ENCODE data around the gene FBN1. TPM values are rescaled to one million over a fixed set of nuclear protein-coding genes. Genes with fewer than 3 reads are reported as not detected.

The FBN1 gene
- total and polyA plus RNA-seq, 12 donors, result 5.6 to 84.6 (median 54.5) TPM

DNA sequence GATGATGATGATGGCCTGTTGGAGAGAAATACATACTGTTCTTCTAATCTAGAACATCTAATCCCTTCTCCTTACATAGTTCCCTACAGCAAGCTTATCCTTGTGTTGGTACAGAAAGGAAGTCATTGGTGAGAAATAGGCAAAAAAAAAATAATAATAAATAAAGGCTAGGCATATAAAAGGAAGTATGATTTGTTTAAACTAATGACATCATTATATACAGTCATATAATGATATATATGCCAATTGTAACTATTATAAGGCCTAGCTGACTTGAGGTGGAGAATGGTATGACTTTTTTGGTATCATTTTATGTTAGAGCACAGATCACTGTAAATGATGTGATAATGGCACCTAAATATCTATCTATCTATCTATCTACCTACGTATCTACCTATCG is 171.8 kb downstream of the FBN1 start:
- no peaks in the 10 kb centered on the region for H3K9me3 ChIP-seq (replicated peaks in 1 of 3)
- intact Hi-C loops (cut with DNase I), result no loop called here
- no peak for DNase-seq
- no peak overlapping the region for H3K4me3 ChIP-seq
- H3K36me3 ChIP-seq (replicated peaks in 1 of 2), result peaks cover 0 to 20% of the 10 kb centered on the region in 2 donors
- WGBS, 4 donors, result 95 to 100% (median 96%) methylated on average over 2 of the region's 2 CpGs
- H3K27me3 ChIP-seq, result no peaks in the 10 kb centered on the region
- H3K4me1 ChIP-seq (replicated peaks in 1 of 2), result no peaks in the 10 kb centered on the region
- H3K27ac ChIP-seq, result no peak overlapping the region
- TF ChIP-seq, protein P1, sequence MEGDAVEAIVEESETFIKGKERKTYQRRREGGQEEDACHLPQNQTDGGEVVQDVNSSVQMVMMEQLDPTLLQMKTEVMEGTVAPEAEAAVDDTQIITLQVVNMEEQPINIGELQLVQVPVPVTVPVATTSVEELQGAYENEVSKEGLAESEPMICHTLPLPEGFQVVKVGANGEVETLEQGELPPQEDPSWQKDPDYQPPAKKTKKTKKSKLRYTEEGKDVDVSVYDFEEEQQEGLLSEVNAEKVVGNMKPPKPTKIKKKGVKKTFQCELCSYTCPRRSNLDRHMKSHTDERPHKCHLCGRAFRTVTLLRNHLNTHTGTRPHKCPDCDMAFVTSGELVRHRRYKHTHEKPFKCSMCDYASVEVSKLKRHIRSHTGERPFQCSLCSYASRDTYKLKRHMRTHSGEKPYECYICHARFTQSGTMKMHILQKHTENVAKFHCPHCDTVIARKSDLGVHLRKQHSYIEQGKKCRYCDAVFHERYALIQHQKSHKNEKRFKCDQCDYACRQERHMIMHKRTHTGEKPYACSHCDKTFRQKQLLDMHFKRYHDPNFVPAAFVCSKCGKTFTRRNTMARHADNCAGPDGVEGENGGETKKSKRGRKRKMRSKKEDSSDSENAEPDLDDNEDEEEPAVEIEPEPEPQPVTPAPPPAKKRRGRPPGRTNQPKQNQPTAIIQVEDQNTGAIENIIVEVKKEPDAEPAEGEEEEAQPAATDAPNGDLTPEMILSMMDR (IDR thresholded peaks at IDR 0.05), result no peak
- no peak for TF ChIP-seq POLR2A (IDR thresholded peaks at IDR 0.05)

DNA sequence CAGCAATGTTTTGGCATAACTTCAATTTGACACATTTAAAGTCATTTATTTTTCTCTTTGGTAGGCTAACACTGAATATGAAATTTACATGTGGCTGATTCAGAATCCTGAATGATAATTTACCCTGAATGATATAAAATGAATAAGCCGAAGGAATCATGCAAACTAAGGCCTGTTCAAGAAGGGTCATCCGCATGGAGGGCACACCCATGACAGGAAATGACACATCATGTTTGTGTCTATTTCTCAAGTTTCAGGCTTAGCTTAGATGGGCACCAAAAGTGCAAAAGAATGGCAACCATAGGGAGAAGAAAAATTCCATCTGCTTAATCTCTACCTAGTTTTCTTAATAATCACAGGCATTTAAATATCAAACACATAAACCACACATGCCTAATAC is 172.8 kb downstream of the FBN1 start:
- Histone ChIP-seq H3K4me1 (replicated peaks in 1 of 2) (no peaks in the 10 kb centered on the region), H3K9me3 (replicated peaks in 1 of 3) (no peaks in the 10 kb centered on the region), H3K4me3 (no peak overlapping the region), H3K27ac (no peak overlapping the region), H3K27me3 (no peaks in the 10 kb centered on the region), H3K36me3 (replicated peaks in 1 of 2) (peaks cover 0 to 21% of the 10 kb centered on the region in 2 donors)
- intact Hi-C loops (cut with DNase I), result no loop called here
- TF ChIP-seq, protein P1 (IDR thresholded peaks at IDR 0.05), result no peak
- no peak for TF ChIP-seq POLR2A (IDR thresholded peaks at IDR 0.05)
- WGBS, 4 donors, result 78 to 88% (median 86%) methylated on average over 2 of the region's 2 CpGs
- no peak for DNase-seq

DNA sequence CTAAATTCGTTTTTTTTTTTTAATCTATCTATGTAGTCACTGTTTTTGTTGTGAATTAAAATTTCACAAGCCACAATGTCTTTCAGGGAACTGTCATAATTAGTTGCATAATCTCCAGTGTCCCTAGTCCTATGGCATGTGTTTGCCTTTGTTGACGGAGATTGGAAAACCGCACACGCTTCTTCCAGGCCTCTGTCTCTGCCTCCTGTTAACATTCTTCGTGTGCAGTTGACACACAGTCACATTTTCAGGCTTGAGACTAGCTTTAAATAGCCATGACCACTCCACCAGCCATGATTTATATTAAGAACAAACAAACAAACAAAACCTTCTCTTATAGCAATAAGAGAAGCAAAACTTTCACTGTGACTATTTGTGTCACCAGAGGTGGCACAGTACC is 174.4 kb downstream of the FBN1 start:
- 90 to 94% (median 93%) methylated on average over 5 of the region's 5 CpGs for WGBS, 4 donors
- no peak overlapping the region for H3K27ac ChIP-seq
- no peaks in the 10 kb centered on the region for H3K27me3 ChIP-seq
- DNase-seq, result no peak
- H3K9me3 ChIP-seq (replicated peaks in 1 of 3), result no peaks in the 10 kb centered on the region
- peaks cover 0 to 33% of the 10 kb centered on the region in 2 donors for H3K36me3 ChIP-seq (replicated peaks in 1 of 2)
- TF ChIP-seq, protein P1 (IDR thresholded peaks at IDR 0.05), result no peak
- TF ChIP-seq POLR2A (IDR thresholded peaks at IDR 0.05), result no peak
- intact Hi-C loops (cut with DNase I), result no loop called here
- no peaks in the 10 kb centered on the region for H3K4me1 ChIP-seq (replicated peaks in 1 of 2)
- no peak overlapping the region for H3K4me3 ChIP-seq

DNA sequence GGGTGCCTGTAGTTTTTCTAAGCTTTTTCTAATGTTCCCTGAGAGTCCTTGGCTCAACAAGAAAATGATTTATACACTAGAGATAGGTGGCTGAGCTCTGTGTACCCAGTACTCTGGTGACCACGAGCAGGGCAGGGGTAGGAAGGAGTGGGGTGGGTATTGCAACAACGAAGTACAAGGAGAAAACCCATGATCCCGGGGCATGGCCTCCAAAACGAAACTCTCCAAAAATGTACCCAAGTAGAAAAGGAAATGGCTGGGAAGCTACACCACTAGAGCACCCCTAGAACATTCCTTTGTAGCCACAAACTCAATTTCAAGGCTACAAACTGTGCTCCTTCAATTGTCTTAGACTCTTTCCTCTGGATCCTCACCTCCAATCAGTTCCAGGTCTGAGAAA is 175.4 kb downstream of the FBN1 start:
- 77 to 96% (median 84%) methylated on average over 4 of the region's 4 CpGs for WGBS, 4 donors
- Histone ChIP-seq H3K4me1 (replicated peaks in 1 of 2) (no peaks in the 10 kb centered on the region), H3K4me3 (no peak overlapping the region), H3K36me3 (replicated peaks in 1 of 2) (peaks cover 0 to 38% of the 10 kb centered on the region in 2 donors), H3K27me3 (no peaks in the 10 kb centered on the region), H3K9me3 (replicated peaks in 1 of 3) (no peaks in the 10 kb centered on the region), H3K27ac (no peak overlapping the region)
- intact Hi-C loops (cut with DNase I), result no loop called here
- DNase-seq, result no peak
- TF ChIP-seq POLR2A (IDR thresholded peaks at IDR 0.05), result no peak
- TF ChIP-seq, protein P1 (IDR thresholded peaks at IDR 0.05), result no peak

Data from adrenal gland (tissue), 12 donors.